Common myeloid progenitor, CD34-positive (primary cell): Measurements from ENCODE around the gene ASAP2.

Experiments
- CTCF ChIA-PET: fragments of 350-600 bp; sonication (Branson Sonifier 250); formaldehyde crosslinking; loops from one replicate; lab custom pipeline; 2021; ENCODE audit warnings: antibody characterized with exemption; lab: Charles Lee
- POLR2A ChIA-PET: fragments of 350-600 bp; sonication (Branson Sonifier 250); formaldehyde crosslinking; loops from one replicate; lab custom pipeline; 2021; ENCODE audit warnings: antibody characterized with exemption; lab: Charles Lee
- DNase-seq, 3 donors: peaks; one replicate each; pipeline versions ENCODE4 v3.0.0 to v3.0.0-alpha.2; 2013
- H3K27ac ChIP-seq, 2 experiments: 1 replicate in 1 of 2; 2 replicates in 1 of 2; pipeline ENCODE4 v1.7.0; 2013; ENCODE audit warnings: inconsistent platforms in 2 of 2, low read length in 2 of 2, mild to moderate bottlenecking in 2 of 2, low read depth in 1 of 2, moderate library complexity in 1 of 2; ENCODE audit not compliant: severe bottlenecking in 2 of 2, insufficient read depth in 1 of 2, poor library complexity in 1 of 2
- H3K27me3 ChIP-seq, 5 experiments: replicated peaks in 2 of 5; 1 replicate in 3 of 5; 2 replicates in 2 of 5; pipeline versions ENCODE4 v1.6.1 to v1.7.0; 2013; ENCODE audit warnings: low read length in 4 of 5, mild to moderate bottlenecking in 2 of 5, moderate library complexity in 2 of 5, inconsistent platforms in 1 of 5; ENCODE audit not compliant: insufficient read depth in 5 of 5, control insufficient read depth in 4 of 5
- H3K36me3 ChIP-seq, 4 experiments: 1 replicate in 2 of 4; 2 replicates in 2 of 4; pipeline versions ENCODE4 v1.6.1 to v1.7.0; 2013; ENCODE audit warnings: low read length in 3 of 4, control low read depth in 1 of 4, mild to moderate bottlenecking in 1 of 4; ENCODE audit not compliant: control insufficient read depth in 4 of 4, insufficient read depth in 4 of 4
- H3K4me1 ChIP-seq, 4 experiments: 1 replicate in 3 of 4; 2 replicates in 1 of 4; pipeline versions ENCODE4 v1.6.1 to v1.7.1; 2013; ENCODE audit warnings: low read length in 3 of 4, mild to moderate bottlenecking in 3 of 4, control low read depth in 1 of 4, inconsistent platforms in 1 of 4, moderate library complexity in 1 of 4; ENCODE audit not compliant: control insufficient read depth in 4 of 4, insufficient read depth in 4 of 4; ENCODE audit errors: control extremely low read depth in 1 of 4
- H3K4me3 ChIP-seq, 7 experiments: 1 replicate in 4 of 7; 2 replicates in 3 of 7; pipeline versions ENCODE4 v1.5.1 to v1.7.0; 2013; ENCODE audit warnings: mild to moderate bottlenecking in 7 of 7, low read length in 6 of 7, moderate library complexity in 6 of 7, inconsistent platforms in 2 of 7, low read depth in 2 of 7, control low read depth in 1 of 7; ENCODE audit not compliant: insufficient read depth in 4 of 7, control insufficient read depth in 1 of 7; ENCODE audit errors: extremely low read depth in 1 of 7
- H3K9me3 ChIP-seq, 5 experiments: 1 replicate in 4 of 5; 2 replicates in 1 of 5; pipeline versions ENCODE4 v1.6.1 to v1.7.1; 2013; ENCODE audit warnings: low read length in 4 of 5, mild to moderate bottlenecking in 2 of 5, inconsistent platforms in 1 of 5, low read depth in 1 of 5, moderate library complexity in 1 of 5; ENCODE audit not compliant: control insufficient read depth in 4 of 5, insufficient read depth in 2 of 5; ENCODE audit errors: control extremely low read depth in 1 of 5
- WGBS: methylation state at CpG from one replicate; pipeline ENCODE4 v1.1.5; 2013; ENCODE audit not compliant: insufficient coverage; 5-methylcytosine and 5-hydroxymethylcytosine counted together

ASAP2 gene

DNA sequence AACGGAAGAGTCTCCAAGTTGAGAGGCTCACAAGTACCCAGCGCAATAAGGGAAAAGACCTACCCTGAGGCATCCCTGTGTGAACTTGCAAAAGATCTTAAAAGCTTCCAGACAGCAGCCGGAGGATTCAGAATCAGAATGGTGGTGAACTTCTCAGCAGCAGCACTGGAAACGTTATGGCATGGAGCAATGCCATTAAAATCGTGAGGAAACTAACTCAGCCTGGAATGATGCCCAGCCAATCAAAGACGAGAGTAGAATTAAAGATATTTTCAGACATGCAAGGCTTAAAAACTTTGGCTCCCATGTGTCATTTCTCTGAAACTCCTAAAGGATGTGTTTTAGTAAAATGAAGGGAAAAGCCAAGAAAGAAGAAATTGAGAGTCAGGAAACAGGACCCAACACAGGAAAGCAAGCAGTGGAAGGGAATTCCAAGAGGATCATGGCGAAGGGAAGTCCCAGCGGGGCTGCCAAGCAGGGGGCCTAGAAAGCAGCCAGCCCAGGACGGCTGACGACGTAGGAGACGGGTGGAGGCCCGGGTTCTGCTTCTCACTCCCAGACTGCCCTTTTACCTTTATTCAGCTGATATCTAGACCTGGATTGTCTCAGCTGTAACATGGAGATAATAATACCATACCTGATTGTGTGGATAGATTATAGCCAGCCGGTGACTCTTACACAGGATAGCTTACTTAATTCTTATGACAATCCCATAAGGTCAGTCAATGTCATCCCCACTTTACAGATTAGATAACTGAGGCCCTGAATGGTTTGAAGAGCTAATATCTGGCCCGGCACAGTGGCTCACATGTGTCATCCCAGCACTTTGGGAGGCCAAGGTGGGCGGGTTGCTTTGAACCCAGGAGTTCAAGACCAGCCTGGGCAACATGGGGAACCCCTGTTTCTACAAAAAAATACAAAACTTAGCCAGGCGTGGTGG is 92.8 kb downstream of the ASAP2 start:
- H3K4me3 ChIP-seq: no peak overlapping the region
- 98% methylated on average over 16 of the region's 17 CpGs for WGBS
- H3K4me1 ChIP-seq: no peaks in the 10 kb centered on the region
- CTCF ChIA-PET: interaction anchor here (1.6 kb wide), 1 partner anchor 11 kb away, joined by 4 read pairs; no protein-coding TSS in a partner anchor
- no peak for DNase-seq
- POLR2A ChIA-PET: no interaction called here
- H3K36me3 ChIP-seq: peaks cover 0 to 4% (median 0%) of the 10 kb centered on the region in 4 experiments
- H3K27me3 ChIP-seq: no peaks in the 10 kb centered on the region
- H3K27ac ChIP-seq: no peak overlapping the region
- H3K9me3 ChIP-seq: no peaks in the 10 kb centered on the region

- Histone ChIP-seq H3K9me3 (no peaks in the 10 kb centered on the region), H3K4me3 (no peak overlapping the region), H3K4me1 (no peaks in the 10 kb centered on the region), H3K36me3 (peaks cover 0 to 4% (median 0%) of the 10 kb centered on the region in 4 experiments), H3K27me3 (no peaks in the 10 kb centered on the region), H3K27ac (no peak overlapping the region)
- ChIA-PET CTCF (interaction anchor here (1.6 to 1.8 kb wide), 2 partner anchors 11 to 33 kb away, joined by 3 to 4 read pairs; no protein-coding TSS in a partner anchor), POLR2A (no interaction called here)
- DNase-seq: no peak
- 100% methylated on average over 3 of the region's 3 CpGs for WGBS
Observed at GRCh38 chr2:9300214-9300613, 93.6 kb downstream of the ASAP2 start.

DNA sequence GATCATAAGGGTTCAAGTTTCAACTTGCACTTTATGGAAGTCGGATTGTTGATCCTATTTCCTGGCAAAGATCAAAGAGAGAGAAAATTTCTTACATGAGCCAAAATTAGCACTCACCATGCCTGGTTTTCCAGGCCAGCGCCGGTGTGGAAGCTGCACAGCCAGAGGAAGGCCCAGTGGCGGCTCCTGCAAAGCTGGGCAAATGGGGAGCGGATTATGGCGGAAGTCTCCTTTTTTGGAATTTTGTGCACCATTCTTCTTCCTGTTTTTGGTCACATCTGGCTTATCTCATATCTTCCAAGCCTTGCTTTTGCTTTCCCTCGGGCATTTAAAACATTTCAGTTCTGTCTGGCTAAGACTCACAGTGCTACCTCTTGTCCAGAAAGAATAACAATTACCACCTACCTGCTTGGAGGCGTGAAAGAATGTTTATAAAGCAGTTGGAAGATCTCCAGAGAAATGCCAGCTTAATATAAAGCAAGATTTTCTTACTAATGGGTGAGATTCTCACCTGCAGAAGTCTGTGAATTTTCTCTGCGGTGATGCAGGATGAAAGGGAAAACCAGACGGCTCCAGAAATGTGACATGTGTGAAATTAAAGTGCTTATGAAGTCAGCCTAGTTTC is 94.3 kb downstream of the ASAP2 start:
- POLR2A ChIA-PET: no interaction called here
- Histone ChIP-seq H3K36me3 (peaks cover 0 to 4% (median 0%) of the 10 kb centered on the region in 4 experiments), H3K4me3 (no peak overlapping the region), H3K27me3 (no peaks in the 10 kb centered on the region), H3K4me1 (no peaks in the 10 kb centered on the region), H3K9me3 (no peaks in the 10 kb centered on the region), H3K27ac (no peak overlapping the region)
- CTCF ChIA-PET: interaction anchor here (1.6 to 1.8 kb wide), 2 partner anchors 12 to 32 kb away, joined by 3 to 4 read pairs; no protein-coding TSS in a partner anchor
- DNase-seq: no peak
- 91% methylated on average over 7 of the region's 10 CpGs for WGBS

GRCh38 chr2:9302755-9303154 is 96.1 kb downstream of the ASAP2 start:
- ChIA-PET POLR2A (no interaction called here), CTCF (interaction anchor here (1.3 kb wide), 1 partner anchor 98 kb away, joined by 3 read pairs; no protein-coding TSS in a partner anchor)
- H3K36me3 ChIP-seq: no peaks in the 10 kb centered on the region
- no peaks in the 10 kb centered on the region for H3K9me3 ChIP-seq
- H3K4me1 ChIP-seq: no peaks in the 10 kb centered on the region
- no peak overlapping the region for H3K27ac ChIP-seq
- no peak for DNase-seq
- H3K4me3 ChIP-seq: no peak overlapping the region
- no peaks in the 10 kb centered on the region for H3K27me3 ChIP-seq
- WGBS: no CpG with 5 or more reads among the region's 2 CpGs

DNA sequence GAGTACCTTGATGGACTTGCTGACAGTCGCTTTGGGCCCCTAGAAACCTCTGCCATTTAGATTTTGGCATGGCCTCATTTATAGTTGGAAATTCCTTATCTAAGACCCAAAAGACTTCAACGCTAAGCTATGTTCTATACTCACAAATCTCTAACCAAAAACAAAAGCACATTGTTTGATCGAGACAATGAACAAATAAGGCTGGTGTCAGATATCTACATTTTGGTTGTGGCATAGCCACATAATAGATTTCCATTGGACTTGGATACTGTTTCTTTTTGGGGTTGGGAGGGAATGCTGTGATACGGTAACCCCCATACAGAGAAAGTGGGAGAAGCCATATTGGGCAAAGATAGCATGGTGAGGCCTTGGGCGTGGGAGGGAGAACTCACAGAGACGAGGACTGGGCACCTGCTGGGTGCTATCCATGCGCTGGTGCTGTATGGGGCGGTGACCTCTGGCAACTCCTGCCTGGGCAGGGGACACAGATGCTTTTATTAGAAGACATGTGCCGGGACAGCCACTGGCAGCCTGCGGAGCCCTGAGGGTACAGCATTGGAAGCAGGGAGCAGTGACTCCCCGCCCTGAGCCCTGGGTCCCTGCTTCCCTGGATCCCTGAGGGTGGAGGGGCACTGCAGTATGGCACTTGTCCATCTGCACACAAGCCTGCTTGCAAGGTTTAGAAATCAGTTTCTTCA is 97.1 kb downstream of the ASAP2 start:
- POLR2A ChIA-PET: no interaction called here
- H3K4me1 ChIP-seq: no peaks in the 10 kb centered on the region
- CTCF ChIA-PET: no interaction called here

DNA sequence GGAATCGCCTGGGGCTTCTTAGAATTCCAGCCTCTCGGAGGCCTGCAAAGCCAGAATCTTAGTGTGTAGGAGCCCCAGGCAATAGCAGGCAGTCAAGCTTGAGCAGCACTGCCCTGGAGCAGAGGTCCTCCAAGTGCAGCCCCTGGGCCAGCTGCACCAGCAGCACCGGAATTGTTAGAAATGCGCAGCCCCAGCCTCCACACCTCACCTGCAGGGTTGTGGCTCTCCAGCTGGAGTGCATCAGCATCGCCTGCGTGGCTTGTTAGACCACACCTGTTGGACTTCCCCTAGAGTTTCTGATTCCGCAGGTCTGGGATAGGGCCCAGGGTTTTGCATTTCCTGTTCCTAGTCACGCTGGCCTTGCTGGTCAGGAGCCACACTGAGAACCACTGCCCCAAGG is 100.3 kb downstream of the ASAP2 start:
- ChIA-PET CTCF (no interaction called here), POLR2A (no interaction called here)
- Histone ChIP-seq H3K9me3 (no peaks in the 10 kb centered on the region), H3K27ac (no peak overlapping the region), H3K4me1 (no peaks in the 10 kb centered on the region), H3K27me3 (no peaks in the 10 kb centered on the region), H3K4me3 (no peak overlapping the region), H3K36me3 (no peaks in the 10 kb centered on the region)
- DNase-seq: no peak
- WGBS: 90% methylated on average over 8 of the region's 8 CpGs

More for the DNA sequence above, 97.1 kb downstream of the ASAP2 start:
- Histone ChIP-seq H3K4me3 (no peak overlapping the region), H3K27me3 (no peaks in the 10 kb centered on the region), H3K36me3 (no peaks in the 10 kb centered on the region), H3K9me3 (no peaks in the 10 kb centered on the region), H3K27ac (no peak overlapping the region)
- WGBS: 96% methylated on average over 8 of the region's 11 CpGs
- DNase-seq: no peak
